Vagina (tissue), 2 donors: ENCODE measurements around the gene GPM6B. TPM values are rescaled to one million over a fixed set of nuclear protein-coding genes. Genes with fewer than 3 reads are reported as not detected.

Experiments
- DNase-seq, 2 donors: peaks; one replicate each; pipeline ENCODE4 v3.0.0-alpha.2; 2017; ENCODE audit errors: extremely low spot score in 2 of 2
- H3K27ac ChIP-seq: fragments of 200-600 bp; sonication (generic); one replicate; pipeline ENCODE4 v1.5.1; 2019
- H3K27me3 ChIP-seq: fragments of 200-600 bp; sonication (generic); one replicate; pipeline ENCODE4 v1.5.1; 2019
- H3K36me3 ChIP-seq, 2 donors: fragments of 200-600 bp; sonication (generic); one replicate each; pipeline ENCODE4 v1.5.1; 2017 to 2019
- H3K4me1 ChIP-seq: fragments of 200-600 bp; sonication (generic); one replicate; pipeline ENCODE4 v1.5.1; 2019
- H3K4me3 ChIP-seq, 2 donors: fragments of 200-600 bp; sonication (generic); 1 replicate in 1 of 2; 2 replicates in 1 of 2; pipeline ENCODE4 v1.5.1; 2016 to 2019
- H3K9me3 ChIP-seq: fragments of 200-600 bp; sonication (generic); one replicate; pipeline ENCODE4 v1.5.1; 2019
- CTCF ChIP-seq, 3 experiments: fragments of 450-650 bp in 2 of 3; fragments of 200-600 bp in 1 of 3; sonication (generic) in 1 of 3; IDR thresholded peaks; one replicate each; pipeline ENCODE4 v1.5.1; 2017 to 2019; ENCODE audit warnings: antibody characterized with exemption in 3 of 3, mild to moderate bottlenecking in 2 of 3, moderate library complexity in 2 of 3
- POLR2A ChIP-seq, 2 donors: fragments of 450-650 bp; IDR thresholded peaks; one replicate each; pipeline ENCODE4 v1.6.1; 2017; ENCODE audit warnings: antibody characterized with exemption in 2 of 2, mild to moderate bottlenecking in 2 of 2, moderate library complexity in 2 of 2
- POLR2AphosphoS5 ChIP-seq, 2 donors: sonication (generic); formaldehyde crosslinking; IDR thresholded peaks; one replicate each; pipeline ENCODE4 v1.9.0; 2017; ENCODE audit warnings: antibody characterized with exemption in 2 of 2, mild to moderate bottlenecking in 2 of 2, low read depth in 1 of 2; ENCODE audit not compliant: insufficient read depth in 1 of 2
- intact Hi-C: fragments of 100-400 bp; cut with DNase I; formaldehyde crosslinking; loops from one replicate; pipeline ENCODE4 v1.15.1; 2023
- total RNA-seq: library from RNA; depleted of rRNA; stranded (reverse); fragments of >200 nt; gene quantifications from one replicate; pipeline ENCODE4 v1.2.3, GENCODE V29; 2016

GPM6B gene
- 15.7 TPM for total RNA-seq

- intact Hi-C loops = no loop called here
- no peaks in the 10 kb centered on the region for H3K9me3 ChIP-seq
- H3K36me3 ChIP-seq = no peaks in the 10 kb centered on the region
- H3K27ac ChIP-seq = no peak within 1 kb of the TSS
- no peak within 1 kb of the TSS for H3K4me3 ChIP-seq
- TF ChIP-seq POLR2A (IDR thresholded peaks at IDR 0.05) (no peak), CTCF (IDR thresholded peaks at IDR 0.05) (no peak), POLR2AphosphoS5 (IDR thresholded peaks at IDR 0.05; ENCODE audit: insufficient read depth in 1 of 2, low read depth in 1 of 2) (no peak)
- no peaks in the 10 kb centered on the region for H3K4me1 ChIP-seq
- no peak for DNase-seq
- no peaks in the 10 kb centered on the region for H3K27me3 ChIP-seq
These were observed at the start of gene GPM6B for GRCh38 chrX:13816643-13817627. TSS of gene GPM6B (minus strand) at chrX:13817093. CDS start at chrX:13816904, 189 bp downstream.

- Histone ChIP-seq H3K27me3 (no peaks in the 10 kb centered on the region), H3K9me3 (no peaks in the 10 kb centered on the region), H3K4me1 (no peaks in the 10 kb centered on the region), H3K27ac (no peak overlapping the region), H3K4me3 (no peak overlapping the region), H3K36me3 (no peaks in the 10 kb centered on the region)
- TF ChIP-seq POLR2A (IDR thresholded peaks at IDR 0.05) = no peak
- no peak for TF ChIP-seq CTCF (IDR thresholded peaks at IDR 0.05)
- DNase-seq = no peak
- intact Hi-C loops = no loop called here
These were observed 47.4 kb upstream of the GPM6B start for GRCh38 chrX:13864264-13864663.

GRCh38 chrX:13863324-13863723, 46.4 kb upstream of the GPM6B start:
- Histone ChIP-seq H3K4me3 (no peak overlapping the region), H3K36me3 (no peaks in the 10 kb centered on the region), H3K4me1 (no peaks in the 10 kb centered on the region), H3K9me3 (no peaks in the 10 kb centered on the region), H3K27me3 (no peaks in the 10 kb centered on the region), H3K27ac (no peak overlapping the region)
- TF ChIP-seq POLR2AphosphoS5 (IDR thresholded peaks at IDR 0.05; ENCODE audit: insufficient read depth in 1 of 2, low read depth in 1 of 2) (no peak), CTCF (IDR thresholded peaks at IDR 0.05) (no peak), POLR2A (IDR thresholded peaks at IDR 0.05) (no peak)
- intact Hi-C loops = no loop called here
- DNase-seq = no peak

- Histone ChIP-seq H3K27me3 (no peaks in the 10 kb centered on the region), H3K4me1 (no peaks in the 10 kb centered on the region), H3K27ac (no peak overlapping the region), H3K36me3 (no peaks in the 10 kb centered on the region), H3K9me3 (no peaks in the 10 kb centered on the region), H3K4me3 (no peak overlapping the region)
- intact Hi-C loops = no loop called here
- DNase-seq = no peak
- TF ChIP-seq POLR2AphosphoS5 (IDR thresholded peaks at IDR 0.05; ENCODE audit: insufficient read depth in 1 of 2, low read depth in 1 of 2) (no peak), POLR2A (IDR thresholded peaks at IDR 0.05) (no peak), CTCF (IDR thresholded peaks at IDR 0.05) (no peak)
These were observed 42.8 kb upstream of the GPM6B start for GRCh38 chrX:13859724-13860123.

GRCh38 chrX:13857804-13858203, 40.9 kb upstream of the GPM6B start:
- H3K36me3 ChIP-seq = no peaks in the 10 kb centered on the region
- no peaks in the 10 kb centered on the region for H3K27me3 ChIP-seq
- no peak overlapping the region for H3K4me3 ChIP-seq
- intact Hi-C loops = no loop called here
- no peak overlapping the region for H3K27ac ChIP-seq
- DNase-seq = no peak
- no peaks in the 10 kb centered on the region for H3K4me1 ChIP-seq
- no peaks in the 10 kb centered on the region for H3K9me3 ChIP-seq
- no peak for TF ChIP-seq CTCF (IDR thresholded peaks at IDR 0.05)
- TF ChIP-seq POLR2AphosphoS5 (IDR thresholded peaks at IDR 0.05; ENCODE audit: insufficient read depth in 1 of 2, low read depth in 1 of 2) = no peak
- TF ChIP-seq POLR2A (IDR thresholded peaks at IDR 0.05) = no peak
